ENCODE data around the gene ZNF490. TPM values are rescaled to one million over a fixed set of nuclear protein-coding genes. Genes with fewer than 3 reads are reported as not detected.
A peak's percentile ranks its signal among the peaks of the same experiment; 100 is the strongest.
"Not testable (repeated sequence)": the region's sequence is repeated elsewhere in the genome, so short reads cannot be mapped to it uniquely, and the experiment has no call there.

The ZNF490 gene
- total RNA-seq, 1 experiment from 2014 or later = 5.4 TPM

- peaks cover 23% of the 10 kb centered on the region for H3K36me3 ChIP-seq
- no peaks in the 10 kb centered on the region for H3K27me3 ChIP-seq
- no peak overlapping the region for H3K4me3 ChIP-seq
- peaks cover 7% of the 10 kb centered on the region for H3K9me3 ChIP-seq
- DNase-seq = no peak
Measured at GRCh38 chr19:12574036-12574435, 36.6 kb downstream of the ZNF490 start.

- H3K9me3 ChIP-seq = no peaks in the 10 kb centered on the region
- no peaks in the 10 kb centered on the region for H3K27me3 ChIP-seq
- no peak overlapping the region for H3K4me3 ChIP-seq
- H3K36me3 ChIP-seq = no peaks in the 10 kb centered on the region
- DNase-seq = no peak
Measured at GRCh38 chr19:12567951-12568350, 42.7 kb downstream of the ZNF490 start.

- H3K36me3 ChIP-seq, DNase-seq, H3K4me3 ChIP-seq: not testable (repeated sequence)
Measured at GRCh38 chr19:12566380-12566779, 44.2 kb downstream of the ZNF490 start.

GRCh38 chr19:12564016-12564664 is 46.5 kb downstream of the ZNF490 start:
- Histone ChIP-seq H3K36me3 (no peaks in the 10 kb centered on the region), H3K9me3 (no peaks in the 10 kb centered on the region), H3K4me3 (no peak overlapping the region), H3K27me3 (no peaks in the 10 kb centered on the region)
- peak; percentile 87 for DNase-seq

More at GRCh38 chr19:12566380-12566779, 44.2 kb downstream of the ZNF490 start:
- H3K27me3 ChIP-seq, H3K9me3 ChIP-seq: not testable (repeated sequence)

GRCh38 chr19:12555456-12555930 is 55.1 kb downstream of the ZNF490 start:
- H3K4me3 ChIP-seq = no peak overlapping the region
- no peaks in the 10 kb centered on the region for H3K36me3 ChIP-seq
- no peaks in the 10 kb centered on the region for H3K9me3 ChIP-seq

GRCh38 chr19:12551060-12551832 is 59.4 kb downstream of the ZNF490 start, which contains the start of gene ZNF564:
Gene ZNF564, minus strand, starts transcription at chr19:12551482. Its CDS starts 150 bp downstream, at chr19:12551332.
- H3K9me3 ChIP-seq = peaks cover 23% of the 10 kb centered on the region
- H3K36me3 ChIP-seq = peaks cover 38% of the 10 kb centered on the region
- peak within 1 kb of the TSS; percentile 82 for H3K4me3 ChIP-seq
- no peaks in the 10 kb centered on the region for H3K27me3 ChIP-seq
- peak; percentile 99 for DNase-seq

More at GRCh38 chr19:12555456-12555930, 55.1 kb downstream of the ZNF490 start:
- H3K27me3 ChIP-seq = no peaks in the 10 kb centered on the region
- DNase-seq = no peak

- Histone ChIP-seq H3K9me3 (peaks cover 52% of the 10 kb centered on the region), H3K27me3 (no peaks in the 10 kb centered on the region), H3K4me3 (no peak overlapping the region), H3K36me3 (peaks cover 67% of the 10 kb centered on the region)
- DNase-seq = no peak
Measured at GRCh38 chr19:12546903-12547302, 63.7 kb downstream of the ZNF490 start.

GRCh38 chr19:12546068-12546467 is 64.5 kb downstream of the ZNF490 start:
- Histone ChIP-seq H3K9me3 (peaks cover 59% of the 10 kb centered on the region), H3K4me3 (no peak overlapping the region), H3K27me3 (no peaks in the 10 kb centered on the region), H3K36me3 (peaks cover 74% of the 10 kb centered on the region)
- DNase-seq = no peak

GRCh38 chr19:12545267-12545666 is 65.3 kb downstream of the ZNF490 start:
- DNase-seq = no peak
- no peak overlapping the region for H3K4me3 ChIP-seq
- H3K27me3 ChIP-seq = no peaks in the 10 kb centered on the region
- peaks cover 63% of the 10 kb centered on the region for H3K9me3 ChIP-seq
- H3K36me3 ChIP-seq = peaks cover 80% of the 10 kb centered on the region

GRCh38 chr19:12544401-12544876 is 66.2 kb downstream of the ZNF490 start:
- Histone ChIP-seq H3K9me3 (peaks cover 65% of the 10 kb centered on the region), H3K36me3 (peaks cover 80% of the 10 kb centered on the region), H3K27me3 (no peaks in the 10 kb centered on the region), H3K4me3 (no peak overlapping the region)
- no peak for DNase-seq

GRCh38 chr19:12543855-12544254 is 66.8 kb downstream of the ZNF490 start:
- Histone ChIP-seq H3K36me3 (peaks cover 80% of the 10 kb centered on the region), H3K27me3 (no peaks in the 10 kb centered on the region), H3K9me3 (peaks cover 65% of the 10 kb centered on the region), H3K4me3 (no peak overlapping the region)
- no peak for DNase-seq

Other genes with a start within 250 kb of the ZNF490 start
- 4.5 and 4.8 TPM in 2 replicates for gene ZNF442, start 245.1 kb downstream of the ZNF490 start, total RNA-seq (2014; rRNA removed; shearing (Covaris generic); ENCODE audit: low replicate concordance)
- gene ZNF799, start 209.5 kb downstream of the ZNF490 start, total RNA-seq (2014; rRNA removed; shearing (Covaris generic); ENCODE audit: low replicate concordance) = 5.2 and 22.6 TPM in 2 replicates
- 3.2 and 5.5 TPM in 2 replicates for gene ZNF443, start 169.8 kb downstream of the ZNF490 start, total RNA-seq (2014; rRNA removed; shearing (Covaris generic); ENCODE audit: low replicate concordance)
- 1.9 and 3.6 TPM in 2 replicates for gene ZNF709, start 126.0 kb downstream of the ZNF490 start, total RNA-seq (2014; rRNA removed; shearing (Covaris generic); ENCODE audit: low replicate concordance)
- gene ZNF564, start 59.3 kb downstream of the ZNF490 start, total RNA-seq (2014; rRNA removed; shearing (Covaris generic); ENCODE audit: low replicate concordance) = 2.0 and 6.4 TPM in 2 replicates
- 11.7 and 13.6 TPM in 2 replicates for gene ZNF791, start 107 bp upstream of the ZNF490 start, total RNA-seq (2014; rRNA removed; shearing (Covaris generic); ENCODE audit: low replicate concordance)
- gene MAN2B1, start 55.9 kb upstream of the ZNF490 start, total RNA-seq (2014; rRNA removed; shearing (Covaris generic); ENCODE audit: low replicate concordance) = 37.5 and 91.0 TPM in 2 replicates
- gene WDR83, start 56.0 kb upstream of the ZNF490 start, total RNA-seq (2014; rRNA removed; shearing (Covaris generic); ENCODE audit: low replicate concordance) = 9.9 and 18.8 TPM in 2 replicates
- gene DHPS, start 71.1 kb upstream of the ZNF490 start, total RNA-seq (2014; rRNA removed; shearing (Covaris generic); ENCODE audit: low replicate concordance) = 127 and 140 TPM in 2 replicates
- gene GNG14, start 77.2 kb upstream of the ZNF490 start, total RNA-seq (2014; rRNA removed; shearing (Covaris generic); ENCODE audit: low replicate concordance) = not detected in 2 replicates
- gene FBXW9, start 85.8 kb upstream of the ZNF490 start, total RNA-seq (2014; rRNA removed; shearing (Covaris generic); ENCODE audit: low replicate concordance) = 31.3 and 46.1 TPM in 2 replicates
- 83.5 and 84.5 TPM in 2 replicates for gene TNPO2, start 113.1 kb upstream of the ZNF490 start, total RNA-seq (2014; rRNA removed; shearing (Covaris generic); ENCODE audit: low replicate concordance)
- 816 and 999 TPM in 2 replicates for gene TRIR, start 123.9 kb upstream of the ZNF490 start, total RNA-seq (2014; rRNA removed; shearing (Covaris generic); ENCODE audit: low replicate concordance)
- 273 and 316 TPM in 2 replicates for gene GET3, start 126.7 kb upstream of the ZNF490 start, total RNA-seq (2014; rRNA removed; shearing (Covaris generic); ENCODE audit: low replicate concordance)
- gene BEST2, start 141.0 kb upstream of the ZNF490 start, total RNA-seq (2014; rRNA removed; shearing (Covaris generic); ENCODE audit: low replicate concordance) = 0.30 TPM in 1 of 2 replicates, not detected in the other
- 23.1 and 48.2 TPM in 2 replicates for gene HOOK2, start 164.7 kb upstream of the ZNF490 start, total RNA-seq (2014; rRNA removed; shearing (Covaris generic); ENCODE audit: low replicate concordance)
- 82.5 and 125 TPM in 2 replicates for gene JUNB, start 180.7 kb upstream of the ZNF490 start, total RNA-seq (2014; rRNA removed; shearing (Covaris generic); ENCODE audit: low replicate concordance)
- gene PRDX2, start 191.0 kb upstream of the ZNF490 start, total RNA-seq (2014; rRNA removed; shearing (Covaris generic); ENCODE audit: low replicate concordance) = 279 and 325 TPM in 2 replicates
- 0.99 TPM in 1 of 2 replicates, not detected in the other for gene THSD8, start 191.3 kb upstream of the ZNF490 start, total RNA-seq (2014; rRNA removed; shearing (Covaris generic); ENCODE audit: low replicate concordance)
- gene RNASEH2A, start 195.8 kb upstream of the ZNF490 start, total RNA-seq (2014; rRNA removed; shearing (Covaris generic); ENCODE audit: low replicate concordance) = 153 and 219 TPM in 2 replicates
- 0.95 TPM in 1 of 2 replicates, not detected in the other for gene RTBDN, start 223.8 kb upstream of the ZNF490 start, total RNA-seq (2014; rRNA removed; shearing (Covaris generic); ENCODE audit: low replicate concordance)
- gene MAST1, start 227.7 kb upstream of the ZNF490 start, total RNA-seq (2014; rRNA removed; shearing (Covaris generic); ENCODE audit: low replicate concordance) = 3.4 and 9.8 TPM in 2 replicates

Measured in MG63 (cell line).